GM18951 (cell line): Measurements from ENCODE around the gene KDM3A.

ENCODE experiments used
- POLR2A ChIP-seq: IDR thresholded peaks from 4 replicates; pipeline ENCODE4 v1.6.1; 2011; ENCODE audit warnings: mild to moderate bottlenecking; ENCODE audit not compliant: insufficient read length, insufficient read depth; ENCODE audit errors: extremely low read depth
- in situ Hi-C: fragments of 300-500 bp; cut with MboI; formaldehyde crosslinking; loops from one replicate; pipeline ENCODE4 v1.12.0; 2022; ENCODE audit warnings: low sequenced_read_pairs, mixed read lengths, inconsistent platforms; ENCODE audit not compliant: unreplicated experiment

Gene KDM3A

DNA sequence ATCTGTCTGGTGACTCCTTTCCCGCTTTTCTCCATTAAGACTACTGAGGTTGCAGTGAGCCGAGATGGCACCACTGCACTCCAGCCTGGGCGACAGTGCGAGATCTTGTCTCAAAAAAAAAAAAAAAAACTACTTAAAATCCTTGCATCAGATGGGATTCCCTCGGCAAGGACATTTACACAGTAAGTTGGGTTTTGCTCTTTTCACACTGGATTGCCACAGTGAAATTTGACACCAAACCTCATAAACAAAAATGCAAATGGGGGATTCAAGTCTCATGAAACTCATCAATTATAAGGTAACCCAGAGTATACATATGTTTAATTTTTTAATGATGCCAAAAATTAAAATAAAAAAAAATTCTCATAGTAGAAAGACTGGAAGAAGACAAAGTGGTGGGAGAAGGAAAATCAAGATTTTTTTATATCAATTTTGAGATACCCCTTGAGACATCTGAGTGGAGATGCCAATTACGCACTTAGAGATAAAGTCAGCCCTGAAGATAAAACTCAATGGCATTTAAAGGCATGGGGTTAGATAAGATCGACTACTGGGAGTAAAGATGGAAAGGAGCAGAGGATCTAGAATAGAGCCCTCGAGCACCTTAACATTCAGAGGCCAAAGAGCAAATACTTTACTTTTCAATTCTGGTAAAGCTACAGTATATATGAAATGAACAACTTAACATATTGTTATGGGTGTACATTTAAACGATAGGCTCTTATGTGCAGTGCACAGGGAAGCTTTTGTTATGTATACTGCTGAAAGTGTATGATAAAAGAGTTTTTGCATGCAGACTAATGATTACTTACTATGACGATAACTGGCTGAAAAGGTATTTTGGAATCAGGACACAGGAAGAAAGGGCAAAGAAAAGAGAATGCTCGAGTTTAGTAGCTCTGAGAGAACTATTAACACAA, 84.5 kb downstream of the KDM3A start:
- in situ Hi-C loops: no loop called here
- TF ChIP-seq POLR2A: no peak

DNA sequence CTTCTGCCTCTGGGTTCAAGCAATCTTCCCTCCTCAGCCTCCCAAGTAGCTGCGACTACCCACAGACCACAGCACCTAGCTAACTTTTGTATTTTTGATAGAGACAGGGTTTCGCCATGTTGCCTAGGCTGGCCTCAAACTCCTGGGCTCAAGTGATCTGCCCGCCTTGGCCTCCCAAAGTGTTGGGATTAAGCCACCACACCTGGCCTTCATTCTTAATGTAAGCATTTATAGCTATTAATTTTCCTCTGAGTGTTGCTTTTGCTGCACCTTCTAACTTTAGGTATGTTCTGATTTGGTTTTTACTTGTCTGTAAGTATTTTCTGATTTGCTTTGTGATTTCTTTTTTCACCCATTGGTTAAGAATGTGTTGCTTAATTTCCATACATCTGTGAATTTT, 92.4 kb downstream of the KDM3A start:
- TF ChIP-seq POLR2A: no peak
- in situ Hi-C loops: no loop called here

DNA sequence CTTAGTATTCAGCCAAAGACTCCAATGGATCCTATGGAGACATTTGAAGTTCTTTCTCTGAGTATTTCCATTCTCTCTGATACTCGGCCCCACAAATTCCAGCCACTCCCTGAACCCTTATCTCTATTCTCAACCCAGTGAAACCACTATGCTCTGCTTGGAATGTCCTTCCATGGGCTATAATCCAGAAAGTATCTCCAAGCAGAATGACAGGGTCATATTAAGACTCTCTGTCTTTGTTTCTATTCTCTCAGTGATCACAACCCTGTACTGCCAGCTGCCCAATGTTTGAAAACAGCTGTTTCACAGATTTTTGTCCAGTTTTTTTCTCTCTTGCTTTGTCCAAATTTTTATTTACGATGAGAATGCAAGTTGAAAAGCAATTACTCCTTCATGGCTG, 100.2 kb downstream of the KDM3A start:
- in situ Hi-C loops: no loop called here

More for the DNA sequence above, 100.2 kb downstream of the KDM3A start:
- no peak for TF ChIP-seq POLR2A
